WTC11 (cell line): ENCODE data around the gene RPL35. TPM values are rescaled to one million over a fixed set of nuclear protein-coding genes. Genes with fewer than 3 reads are reported as not detected.

Experiments
- ATAC-seq: fragments of 200-7000 bp; cut with Tn5 transposase; 2 replicates; pipeline ENCODE4 v1.10.0; 2021; ENCODE audit warnings: mild to moderate bottlenecking, moderate library complexity
- CTCF ChIA-PET: fragments of 300-600 bp; sonication (Branson Sonifier 250); formaldehyde crosslinking; loops from one replicate; lab custom pipeline; 2021; ENCODE audit warnings: antibody characterized with exemption; lab: Charles Lee
- POLR2A ChIA-PET: fragments of 350-600 bp; sonication (Branson Sonifier 250); formaldehyde crosslinking; loops from one replicate; lab custom pipeline; 2021; ENCODE audit warnings: antibody characterized with exemption; lab: Charles Lee
- DNase-seq: peaks from one replicate; pipeline ENCODE4 v3.0.0; 2021; ENCODE audit warnings: low spot score
- H3K27ac Mint-ChIP-seq: 2 replicates; pipeline ENCODE4 v1.8.0; 2021; ENCODE audit warnings: mixed read lengths
- H3K27me3 Mint-ChIP-seq: 2 replicates; pipeline ENCODE4 v1.8.0; 2021; ENCODE audit warnings: low read depth, mild to moderate bottlenecking, moderate library complexity, mixed read lengths
- H3K36me3 Mint-ChIP-seq: 2 replicates; pipeline ENCODE4 v1.8.0; 2021; ENCODE audit warnings: mixed read lengths
- H3K4me1 Mint-ChIP-seq: 2 replicates; pipeline ENCODE4 v1.8.0; 2022; ENCODE audit warnings: mixed read lengths
- H3K4me3 Mint-ChIP-seq: 2 replicates; pipeline ENCODE4 v1.8.0; 2021; ENCODE audit warnings: mild to moderate bottlenecking, moderate library complexity, mixed read lengths
- H3K9me3 Mint-ChIP-seq: 2 replicates; pipeline ENCODE4 v1.8.0; 2021; ENCODE audit warnings: mixed read lengths
- CREB1 ChIP-seq: sonication (generic); formaldehyde crosslinking; IDR thresholded peaks from 2 replicates; pipeline ENCODE4 v1.8.0; 2023; ENCODE audit warnings: mild to moderate bottlenecking, missing genetic modification reagents
- FOXJ3 ChIP-seq: sonication (generic); formaldehyde crosslinking; IDR thresholded peaks from 2 replicates; pipeline ENCODE4 v1.9.0; 2021; ENCODE audit warnings: missing genetic modification reagents, mild to moderate bottlenecking, borderline replicate concordance
- FOXK1 ChIP-seq: sonication (generic); formaldehyde crosslinking; IDR thresholded peaks from 2 replicates; pipeline ENCODE4 v1.8.0; 2022; ENCODE audit warnings: mild to moderate bottlenecking, moderate library complexity, missing genetic modification reagents
- HMGA2 ChIP-seq: fragments of 250-450 bp; sonication (Bioruptor Pico); IDR thresholded peaks from 2 replicates; pipeline ENCODE4 v1.4.0; 2021; ENCODE audit warnings: mild to moderate bottlenecking, moderate library complexity
- JAZF1 ChIP-seq: fragments of 250-450 bp; sonication (Bioruptor Pico); IDR thresholded peaks from 2 replicates; pipeline ENCODE4 v1.9.0; 2021; ENCODE audit warnings: moderate library complexity, mild to moderate bottlenecking, inconsistent platforms
- NFATC4 ChIP-seq: fragments of 250-450 bp; sonication (Bioruptor Pico); IDR thresholded peaks from 2 replicates; pipeline ENCODE4 v1.9.0; 2021; ENCODE audit warnings: mild to moderate bottlenecking
- NFE2L1 ChIP-seq: sonication (generic); formaldehyde crosslinking; IDR thresholded peaks from 2 replicates; pipeline ENCODE4 v1.8.1; 2023; ENCODE audit warnings: missing genetic modification reagents
- NFYB ChIP-seq: sonication (generic); formaldehyde crosslinking; conservative IDR thresholded peaks from 2 replicates; pipeline ENCODE4 v1.8.0; 2022; ENCODE audit warnings: low read depth, missing genetic modification reagents
- NR1H2 ChIP-seq: sonication (generic); formaldehyde crosslinking; IDR thresholded peaks from 2 replicates; pipeline ENCODE4 v1.9.0; 2021; ENCODE audit warnings: mild to moderate bottlenecking, moderate library complexity, missing genetic modification reagents
- NR3C1 ChIP-seq: sonication (generic); formaldehyde crosslinking; conservative IDR thresholded peaks from 2 replicates; pipeline ENCODE4 v1.8.1; 2023; ENCODE audit warnings: low read depth, mild to moderate bottlenecking, missing genetic modification reagents
- RORB ChIP-seq: fragments of 250-450 bp; sonication (Bioruptor Pico); IDR thresholded peaks from 2 replicates; pipeline ENCODE4 v1.9.0; 2021; ENCODE audit warnings: mild to moderate bottlenecking
- SMAD4 ChIP-seq: sonication (generic); formaldehyde crosslinking; IDR thresholded peaks from 2 replicates; pipeline ENCODE4 v1.8.0; 2022; ENCODE audit warnings: mild to moderate bottlenecking, missing genetic modification reagents
- TEAD4 ChIP-seq: sonication (generic); formaldehyde crosslinking; IDR thresholded peaks from 2 replicates; pipeline ENCODE4 v1.8.0; 2022; ENCODE audit warnings: mild to moderate bottlenecking, missing genetic modification reagents
- ZNF232 ChIP-seq: sonication (generic); formaldehyde crosslinking; IDR thresholded peaks from 2 replicates; pipeline ENCODE4 v1.8.0; 2022; ENCODE audit warnings: mild to moderate bottlenecking, missing genetic modification reagents
- ZNF263 ChIP-seq: sonication (generic); formaldehyde crosslinking; IDR thresholded peaks from 2 replicates; pipeline ENCODE4 v1.8.1; 2022; ENCODE audit warnings: low read depth, mild to moderate bottlenecking, moderate library complexity, missing genetic modification reagents
- ZNF671 ChIP-seq: fragments of 250-450 bp; sonication (Bioruptor Pico); IDR thresholded peaks from 2 replicates; pipeline ENCODE4 v1.8.0; 2021; ENCODE audit warnings: mild to moderate bottlenecking
- total RNA-seq: library from RNA; stranded (reverse); gene quantifications from 3 replicates; pipeline ENCODE4 v1.2.3, GENCODE V29; 2021
- TF ChIP-seq, protein P1 (sequence below): sonication (generic); formaldehyde crosslinking; IDR thresholded peaks from 2 replicates; pipeline ENCODE4 v1.8.1; 2023; ENCODE audit warnings: mild to moderate bottlenecking, missing genetic modification reagents, borderline replicate concordance
- TF ChIP-seq, protein P2 (sequence below): fragments of 250-450 bp; sonication (Bioruptor Pico); IDR thresholded peaks from 2 replicates; pipeline ENCODE4 v2.1.2; 2022; ENCODE audit warnings: mild to moderate bottlenecking, moderate library complexity
- TF ChIP-seq, protein P3 (sequence below): sonication (generic); formaldehyde crosslinking; IDR thresholded peaks from 2 replicates; pipeline ENCODE4 v1.8.1; 2023; ENCODE audit warnings: mild to moderate bottlenecking, missing genetic modification reagents, moderate library complexity
- TF ChIP-seq, protein P4 (sequence below): sonication (generic); formaldehyde crosslinking; IDR thresholded peaks from 2 replicates; pipeline ENCODE4 v1.8.1; 2023; ENCODE audit warnings: mild to moderate bottlenecking, missing genetic modification reagents, moderate library complexity
- TF ChIP-seq, protein P5 (sequence below): sonication (generic); formaldehyde crosslinking; IDR thresholded peaks from 2 replicates; pipeline ENCODE4 v1.8.0; 2023; ENCODE audit warnings: missing genetic modification reagents, mild to moderate bottlenecking, borderline replicate concordance

Gene RPL35
- total RNA-seq, 1 experiment from 2014 or later: 1,710 TPM

DNA sequence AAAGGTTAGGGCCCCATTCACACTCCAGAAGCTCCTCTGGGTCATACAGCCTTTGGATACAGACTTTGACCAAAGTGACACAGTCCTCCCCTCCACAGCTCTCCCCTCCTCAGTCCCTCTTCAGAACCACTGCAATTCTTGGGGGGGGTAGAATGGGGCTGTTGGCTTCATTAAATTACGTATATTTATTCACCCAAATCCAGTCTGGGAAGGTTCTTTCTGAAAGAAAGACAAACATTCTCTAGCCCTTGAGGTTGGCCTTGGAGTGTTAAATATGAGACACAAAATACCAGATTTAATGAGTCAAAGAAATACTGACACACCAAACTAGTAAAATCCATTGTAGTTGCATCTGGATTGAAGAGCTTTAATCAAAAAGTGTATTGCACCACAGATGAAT lies 16.3 kb upstream of the RPL35 start:
- peak overlapping the region; percentile 84; the same call in 1 of the 2 replicates for H3K27ac Mint-ChIP-seq
- DNase-seq: no peak
- peaks cover 41% of the 10 kb centered on the region for H3K4me1 Mint-ChIP-seq
- POLR2A ChIA-PET: interaction anchor here (0.5 kb wide), 1 partner anchor 10 kb away, joined by 3 read pairs; no protein-coding TSS in a partner anchor
- TF ChIP-seq, protein P1, sequence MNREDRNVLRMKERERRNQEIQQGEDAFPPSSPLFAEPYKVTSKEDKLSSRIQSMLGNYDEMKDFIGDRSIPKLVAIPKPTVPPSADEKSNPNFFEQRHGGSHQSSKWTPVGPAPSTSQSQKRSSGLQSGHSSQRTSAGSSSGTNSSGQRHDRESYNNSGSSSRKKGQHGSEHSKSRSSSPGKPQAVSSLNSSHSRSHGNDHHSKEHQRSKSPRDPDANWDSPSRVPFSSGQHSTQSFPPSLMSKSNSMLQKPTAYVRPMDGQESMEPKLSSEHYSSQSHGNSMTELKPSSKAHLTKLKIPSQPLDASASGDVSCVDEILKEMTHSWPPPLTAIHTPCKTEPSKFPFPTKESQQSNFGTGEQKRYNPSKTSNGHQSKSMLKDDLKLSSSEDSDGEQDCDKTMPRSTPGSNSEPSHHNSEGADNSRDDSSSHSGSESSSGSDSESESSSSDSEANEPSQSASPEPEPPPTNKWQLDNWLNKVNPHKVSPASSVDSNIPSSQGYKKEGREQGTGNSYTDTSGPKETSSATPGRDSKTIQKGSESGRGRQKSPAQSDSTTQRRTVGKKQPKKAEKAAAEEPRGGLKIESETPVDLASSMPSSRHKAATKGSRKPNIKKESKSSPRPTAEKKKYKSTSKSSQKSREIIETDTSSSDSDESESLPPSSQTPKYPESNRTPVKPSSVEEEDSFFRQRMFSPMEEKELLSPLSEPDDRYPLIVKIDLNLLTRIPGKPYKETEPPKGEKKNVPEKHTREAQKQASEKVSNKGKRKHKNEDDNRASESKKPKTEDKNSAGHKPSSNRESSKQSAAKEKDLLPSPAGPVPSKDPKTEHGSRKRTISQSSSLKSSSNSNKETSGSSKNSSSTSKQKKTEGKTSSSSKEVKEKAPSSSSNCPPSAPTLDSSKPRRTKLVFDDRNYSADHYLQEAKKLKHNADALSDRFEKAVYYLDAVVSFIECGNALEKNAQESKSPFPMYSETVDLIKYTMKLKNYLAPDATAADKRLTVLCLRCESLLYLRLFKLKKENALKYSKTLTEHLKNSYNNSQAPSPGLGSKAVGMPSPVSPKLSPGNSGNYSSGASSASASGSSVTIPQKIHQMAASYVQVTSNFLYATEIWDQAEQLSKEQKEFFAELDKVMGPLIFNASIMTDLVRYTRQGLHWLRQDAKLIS (CRISPR knock-in tag): no peak
- TF ChIP-seq, all 79 proteins: peak for 0
- peaks cover 35% of the 10 kb centered on the region for H3K36me3 Mint-ChIP-seq
- H3K27me3 Mint-ChIP-seq: no peaks in the 10 kb centered on the region
- H3K9me3 Mint-ChIP-seq: no peaks in the 10 kb centered on the region
- no peak overlapping the region for H3K4me3 Mint-ChIP-seq
- no peak for ATAC-seq
- CTCF ChIA-PET: interaction anchor here (0.5 to 6.3 kb wide), 4 partner anchors 11 to 436 kb away, joined by 3 to 40 read pairs (median 6); partner anchors contain the start of gene WDR38

DNA sequence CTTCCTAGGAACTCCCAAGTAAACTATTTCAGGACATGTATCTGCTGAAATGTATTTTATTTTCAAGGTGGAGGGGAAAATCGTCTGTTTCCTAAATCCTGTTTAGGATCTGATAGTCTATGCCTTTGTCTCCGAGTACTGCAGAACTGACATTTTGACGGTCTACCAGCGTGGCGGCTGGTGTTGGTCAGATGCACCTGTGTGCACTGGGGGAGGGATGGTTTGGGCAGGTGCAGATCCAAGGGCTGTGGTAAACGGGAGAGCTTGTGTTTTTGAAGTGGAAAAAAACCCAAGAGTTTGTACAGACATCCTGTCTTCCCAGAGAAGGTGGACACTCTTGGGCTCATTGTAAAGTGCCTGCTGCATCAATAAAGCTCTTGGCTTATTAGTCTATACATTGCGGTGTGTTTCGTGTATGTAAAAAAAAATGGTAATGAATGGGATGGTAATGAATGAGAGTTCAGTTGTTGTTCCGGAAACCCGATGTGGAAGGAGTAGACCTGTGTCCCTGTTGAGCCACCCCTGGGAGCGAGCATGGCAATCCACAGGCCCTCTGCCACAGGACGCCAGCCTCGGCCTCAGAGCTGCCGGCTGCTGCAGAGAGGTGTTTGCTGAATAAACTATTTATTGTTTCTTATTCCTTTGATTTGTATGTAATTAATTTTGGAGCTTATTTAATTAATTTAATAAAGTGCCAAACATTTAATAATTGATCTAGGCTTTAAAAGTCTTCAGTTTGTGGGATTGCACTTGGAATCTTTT lies 15.4 kb upstream of the RPL35 start:
- ATAC-seq: no peak
- no peak for DNase-seq
- POLR2A ChIA-PET: interaction anchor here (0.9 kb wide), 1 partner anchor 21 kb away, joined by 3 read pairs; no protein-coding TSS in a partner anchor
- CTCF ChIA-PET: interaction anchor here (0.9 to 6.3 kb wide), 3 partner anchors 11 to 24 kb away, joined by 3 to 40 read pairs (median 9); partner anchors contain the start of gene WDR38
- TF ChIP-seq, protein P2, sequence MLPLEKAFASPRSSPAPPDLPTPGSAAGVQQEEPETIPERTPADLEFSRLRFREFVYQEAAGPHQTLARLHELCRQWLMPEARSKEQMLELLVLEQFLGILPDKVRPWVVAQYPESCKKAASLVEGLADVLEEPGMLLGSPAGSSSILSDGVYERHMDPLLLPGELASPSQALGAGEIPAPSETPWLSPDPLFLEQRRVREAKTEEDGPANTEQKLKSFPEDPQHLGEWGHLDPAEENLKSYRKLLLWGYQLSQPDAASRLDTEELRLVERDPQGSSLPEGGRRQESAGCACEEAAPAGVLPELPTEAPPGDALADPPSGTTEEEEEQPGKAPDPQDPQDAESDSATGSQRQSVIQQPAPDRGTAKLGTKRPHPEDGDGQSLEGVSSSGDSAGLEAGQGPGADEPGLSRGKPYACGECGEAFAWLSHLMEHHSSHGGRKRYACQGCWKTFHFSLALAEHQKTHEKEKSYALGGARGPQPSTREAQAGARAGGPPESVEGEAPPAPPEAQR (CRISPR knock-in tag): no peak
- TF ChIP-seq RORB (CRISPR knock-in tag) (no peak), ZNF671 (CRISPR knock-in tag) (no peak), ZNF263 (no peak), FOXJ3 (no peak), NFATC4 (CRISPR knock-in tag) (no peak)
- TF ChIP-seq, all 79 proteins: peak for 0
- Mint-ChIP-seq H3K27me3 (no peaks in the 10 kb centered on the region), H3K27ac (peak overlapping the region; percentile 87), H3K36me3 (peaks cover 37% of the 10 kb centered on the region), H3K4me3 (no peak overlapping the region), H3K9me3 (no peaks in the 10 kb centered on the region), H3K4me1 (peaks cover 39% of the 10 kb centered on the region)

DNA sequence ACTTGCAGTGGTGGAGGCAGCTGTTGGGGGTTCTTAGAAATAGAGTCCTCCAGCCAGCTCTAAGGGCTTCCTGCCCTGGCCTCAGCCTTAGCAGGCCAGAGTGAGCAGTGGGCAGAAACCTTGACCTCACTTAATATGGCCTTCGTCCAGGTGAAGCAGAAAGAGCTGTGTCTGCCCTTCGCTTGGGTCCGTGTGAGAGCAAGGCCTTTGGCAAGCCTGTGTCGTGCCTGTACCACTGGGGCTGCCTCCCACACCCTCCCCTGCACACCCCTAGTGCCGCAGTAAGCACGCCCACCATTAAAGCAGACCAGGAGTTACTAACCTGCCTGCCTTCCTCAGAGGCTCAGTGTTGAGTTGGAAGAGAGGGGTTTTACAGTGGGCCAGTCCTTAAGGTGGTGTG lies 13.7 kb upstream of the RPL35 start:
- Mint-ChIP-seq H3K27ac (no peak overlapping the region), H3K36me3 (peaks cover 37% of the 10 kb centered on the region), H3K4me3 (no peak overlapping the region), H3K9me3 (no peaks in the 10 kb centered on the region), H3K4me1 (peaks cover 38% of the 10 kb centered on the region), H3K27me3 (no peaks in the 10 kb centered on the region)
- POLR2A ChIA-PET: no interaction called here
- CTCF ChIA-PET: interaction anchor here (0.8 kb wide), 1 partner anchor 13 kb away, joined by 3 read pairs; the partner anchor contains the start of gene ARPC5L
- no peak for ATAC-seq
- DNase-seq: no peak
- TF ChIP-seq, protein P3, sequence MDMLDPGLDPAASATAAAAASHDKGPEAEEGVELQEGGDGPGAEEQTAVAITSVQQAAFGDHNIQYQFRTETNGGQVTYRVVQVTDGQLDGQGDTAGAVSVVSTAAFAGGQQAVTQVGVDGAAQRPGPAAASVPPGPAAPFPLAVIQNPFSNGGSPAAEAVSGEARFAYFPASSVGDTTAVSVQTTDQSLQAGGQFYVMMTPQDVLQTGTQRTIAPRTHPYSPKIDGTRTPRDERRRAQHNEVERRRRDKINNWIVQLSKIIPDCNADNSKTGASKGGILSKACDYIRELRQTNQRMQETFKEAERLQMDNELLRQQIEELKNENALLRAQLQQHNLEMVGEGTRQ (CRISPR knock-in tag): no peak
- TF ChIP-seq NR1H2 (CRISPR knock-in tag) (no peak), HMGA2 (no peak), ZNF232 (CRISPR knock-in tag) (no peak), TEAD4 (CRISPR knock-in tag) (no peak), JAZF1 (no peak), NFE2L1 (CRISPR knock-in tag) (no peak), NR3C1 (CRISPR knock-in tag) (no peak), NFYB (no peak), FOXK1 (CRISPR knock-in tag) (no peak), SMAD4 (CRISPR knock-in tag) (no peak), CREB1 (CRISPR knock-in tag) (no peak)
- TF ChIP-seq, protein P4, sequence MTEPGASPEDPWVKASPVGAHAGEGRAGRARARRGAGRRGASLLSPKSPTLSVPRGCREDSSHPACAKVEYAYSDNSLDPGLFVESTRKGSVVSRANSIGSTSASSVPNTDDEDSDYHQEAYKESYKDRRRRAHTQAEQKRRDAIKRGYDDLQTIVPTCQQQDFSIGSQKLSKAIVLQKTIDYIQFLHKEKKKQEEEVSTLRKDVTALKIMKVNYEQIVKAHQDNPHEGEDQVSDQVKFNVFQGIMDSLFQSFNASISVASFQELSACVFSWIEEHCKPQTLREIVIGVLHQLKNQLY (CRISPR knock-in tag): no peak
- TF ChIP-seq, protein P5, sequence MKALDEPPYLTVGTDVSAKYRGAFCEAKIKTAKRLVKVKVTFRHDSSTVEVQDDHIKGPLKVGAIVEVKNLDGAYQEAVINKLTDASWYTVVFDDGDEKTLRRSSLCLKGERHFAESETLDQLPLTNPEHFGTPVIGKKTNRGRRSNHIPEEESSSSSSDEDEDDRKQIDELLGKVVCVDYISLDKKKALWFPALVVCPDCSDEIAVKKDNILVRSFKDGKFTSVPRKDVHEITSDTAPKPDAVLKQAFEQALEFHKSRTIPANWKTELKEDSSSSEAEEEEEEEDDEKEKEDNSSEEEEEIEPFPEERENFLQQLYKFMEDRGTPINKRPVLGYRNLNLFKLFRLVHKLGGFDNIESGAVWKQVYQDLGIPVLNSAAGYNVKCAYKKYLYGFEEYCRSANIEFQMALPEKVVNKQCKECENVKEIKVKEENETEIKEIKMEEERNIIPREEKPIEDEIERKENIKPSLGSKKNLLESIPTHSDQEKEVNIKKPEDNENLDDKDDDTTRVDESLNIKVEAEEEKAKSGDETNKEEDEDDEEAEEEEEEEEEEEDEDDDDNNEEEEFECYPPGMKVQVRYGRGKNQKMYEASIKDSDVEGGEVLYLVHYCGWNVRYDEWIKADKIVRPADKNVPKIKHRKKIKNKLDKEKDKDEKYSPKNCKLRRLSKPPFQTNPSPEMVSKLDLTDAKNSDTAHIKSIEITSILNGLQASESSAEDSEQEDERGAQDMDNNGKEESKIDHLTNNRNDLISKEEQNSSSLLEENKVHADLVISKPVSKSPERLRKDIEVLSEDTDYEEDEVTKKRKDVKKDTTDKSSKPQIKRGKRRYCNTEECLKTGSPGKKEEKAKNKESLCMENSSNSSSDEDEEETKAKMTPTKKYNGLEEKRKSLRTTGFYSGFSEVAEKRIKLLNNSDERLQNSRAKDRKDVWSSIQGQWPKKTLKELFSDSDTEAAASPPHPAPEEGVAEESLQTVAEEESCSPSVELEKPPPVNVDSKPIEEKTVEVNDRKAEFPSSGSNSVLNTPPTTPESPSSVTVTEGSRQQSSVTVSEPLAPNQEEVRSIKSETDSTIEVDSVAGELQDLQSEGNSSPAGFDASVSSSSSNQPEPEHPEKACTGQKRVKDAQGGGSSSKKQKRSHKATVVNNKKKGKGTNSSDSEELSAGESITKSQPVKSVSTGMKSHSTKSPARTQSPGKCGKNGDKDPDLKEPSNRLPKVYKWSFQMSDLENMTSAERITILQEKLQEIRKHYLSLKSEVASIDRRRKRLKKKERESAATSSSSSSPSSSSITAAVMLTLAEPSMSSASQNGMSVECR (CRISPR knock-in tag): no peak
